ENCODE measurements around the gene CLIP4.

The CLIP4 gene

GRCh38 chr2:29225814-29226213 lies 110.6 kb downstream of the CLIP4 start:
- TF ChIP-seq, protein P1, sequence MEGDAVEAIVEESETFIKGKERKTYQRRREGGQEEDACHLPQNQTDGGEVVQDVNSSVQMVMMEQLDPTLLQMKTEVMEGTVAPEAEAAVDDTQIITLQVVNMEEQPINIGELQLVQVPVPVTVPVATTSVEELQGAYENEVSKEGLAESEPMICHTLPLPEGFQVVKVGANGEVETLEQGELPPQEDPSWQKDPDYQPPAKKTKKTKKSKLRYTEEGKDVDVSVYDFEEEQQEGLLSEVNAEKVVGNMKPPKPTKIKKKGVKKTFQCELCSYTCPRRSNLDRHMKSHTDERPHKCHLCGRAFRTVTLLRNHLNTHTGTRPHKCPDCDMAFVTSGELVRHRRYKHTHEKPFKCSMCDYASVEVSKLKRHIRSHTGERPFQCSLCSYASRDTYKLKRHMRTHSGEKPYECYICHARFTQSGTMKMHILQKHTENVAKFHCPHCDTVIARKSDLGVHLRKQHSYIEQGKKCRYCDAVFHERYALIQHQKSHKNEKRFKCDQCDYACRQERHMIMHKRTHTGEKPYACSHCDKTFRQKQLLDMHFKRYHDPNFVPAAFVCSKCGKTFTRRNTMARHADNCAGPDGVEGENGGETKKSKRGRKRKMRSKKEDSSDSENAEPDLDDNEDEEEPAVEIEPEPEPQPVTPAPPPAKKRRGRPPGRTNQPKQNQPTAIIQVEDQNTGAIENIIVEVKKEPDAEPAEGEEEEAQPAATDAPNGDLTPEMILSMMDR (IDR thresholded peaks at IDR 0.05; ENCODE audit: extremely low read depth, missing control alignments): no peak
- DNase-seq (ENCODE audit: low spot score): no peak

DNA sequence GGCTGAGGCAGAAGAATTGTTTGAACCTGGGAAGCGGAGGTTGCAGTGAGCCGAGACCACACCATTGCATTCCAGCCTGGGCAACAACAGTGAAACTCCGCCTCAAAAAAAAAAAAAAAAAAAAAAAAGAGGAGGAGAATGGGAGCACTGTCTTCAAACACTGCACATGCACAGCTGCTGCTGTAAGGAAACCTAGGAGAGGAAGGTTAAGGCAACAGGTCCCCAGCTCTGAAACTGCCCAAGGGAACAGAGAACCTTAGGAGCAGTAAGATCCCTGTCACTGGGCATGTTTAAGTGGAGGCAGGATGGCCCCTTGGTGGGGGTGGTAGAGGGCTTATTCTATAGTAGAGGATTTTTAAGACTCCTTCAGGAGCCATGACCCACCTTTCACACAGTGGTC lies 111.2 kb downstream of the CLIP4 start:
- TF ChIP-seq, protein P1 (IDR thresholded peaks at IDR 0.05; ENCODE audit: extremely low read depth, missing control alignments): no peak
- no peak for DNase-seq (ENCODE audit: low spot score)

- TF ChIP-seq, protein P1 (IDR thresholded peaks at IDR 0.05; ENCODE audit: extremely low read depth, missing control alignments): no peak
- no peak for DNase-seq (ENCODE audit: low spot score)
Measured at GRCh38 chr2:29226808-29227207, 111.6 kb downstream of the CLIP4 start.

DNA sequence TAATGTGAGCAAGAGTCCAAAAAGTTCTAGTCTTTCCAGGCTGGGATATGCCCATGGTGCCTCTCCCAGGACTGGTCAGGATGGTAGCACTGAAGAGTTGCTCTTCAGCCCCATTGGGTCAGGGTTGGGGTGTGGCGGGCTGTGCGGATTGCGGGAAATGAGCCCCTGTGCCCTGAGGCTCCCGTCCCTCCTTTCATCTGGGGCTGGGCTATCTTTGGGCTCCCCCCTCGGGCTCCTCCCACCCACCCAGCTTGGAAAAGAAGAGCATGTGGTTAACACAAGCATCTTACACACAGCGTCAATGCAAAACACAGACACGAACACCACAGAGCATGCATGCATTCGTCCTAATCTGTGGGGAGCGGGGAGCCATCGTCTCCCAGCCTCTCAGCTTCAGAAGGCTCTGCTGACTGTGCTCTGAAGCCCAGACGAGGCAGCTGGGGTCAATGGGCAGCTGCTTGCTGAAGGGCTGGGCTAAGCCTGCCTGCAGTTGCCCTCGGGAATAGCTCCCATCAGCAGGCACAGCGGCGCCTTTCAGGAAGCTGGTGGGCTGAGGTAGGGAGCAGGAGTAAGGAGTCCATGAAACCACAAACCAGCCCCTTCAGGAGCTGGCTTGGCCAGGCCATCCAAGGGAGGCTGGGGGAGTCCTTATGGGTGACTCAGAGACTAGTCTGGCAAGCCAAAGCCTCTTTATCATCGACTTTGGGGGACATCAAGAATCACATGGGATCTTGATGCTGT lies 112.9 kb downstream of the CLIP4 start:
- DNase-seq (ENCODE audit: low spot score): no peak
- TF ChIP-seq, protein P1 (IDR thresholded peaks at IDR 0.05; ENCODE audit: extremely low read depth, missing control alignments): no peak

- TF ChIP-seq, protein P1 (IDR thresholded peaks at IDR 0.05; ENCODE audit: extremely low read depth, missing control alignments): no peak
- DNase-seq (ENCODE audit: low spot score): no peak
Measured at GRCh38 chr2:29228947-29229346, 113.7 kb downstream of the CLIP4 start.

GRCh38 chr2:29229640-29230039 lies 114.4 kb downstream of the CLIP4 start:
- TF ChIP-seq, protein P1 (IDR thresholded peaks at IDR 0.05; ENCODE audit: extremely low read depth, missing control alignments): no peak
- DNase-seq (ENCODE audit: low spot score): no peak

GRCh38 chr2:29232041-29232440 lies 116.8 kb downstream of the CLIP4 start:
- DNase-seq (ENCODE audit: low spot score): no peak
- TF ChIP-seq, protein P1 (IDR thresholded peaks at IDR 0.05; ENCODE audit: extremely low read depth, missing control alignments): no peak
